Upper lobe of right lung (tissue), 1 donor: ENCODE results near the gene ZFHX3. TPM values are rescaled to one million over a fixed set of nuclear protein-coding genes. Genes with fewer than 3 reads are reported as not detected.
A peak's percentile ranks its signal among the peaks of the same experiment; 100 is the strongest.

Experiments used
- ATAC-seq: fragments of 200-7000 bp; cut with Tn5 transposase; one replicate; pipeline ENCODE4 v1.9.1; 2020; ENCODE audit warnings: mild to moderate bottlenecking, moderate library complexity
- DNase-seq: peaks from one replicate; pipeline ENCODE4 v3.0.0-alpha.2; 2020
- H3K27ac ChIP-seq: fragments of 200-600 bp; one replicate; pipeline ENCODE4 v1.8.0; 2022
- H3K27me3 ChIP-seq: fragments of 200-600 bp; one replicate; pipeline ENCODE4 v1.8.0; 2022; ENCODE audit warnings: mild to moderate bottlenecking
- H3K36me3 ChIP-seq: fragments of 200-600 bp; one replicate; pipeline ENCODE4 v1.8.0; 2022
- H3K4me1 ChIP-seq: fragments of 200-600 bp; one replicate; pipeline ENCODE4 v1.8.0; 2022
- H3K4me3 ChIP-seq: fragments of 200-600 bp; one replicate; pipeline ENCODE4 v1.8.0; 2022; ENCODE audit warnings: mild to moderate bottlenecking
- H3K9me3 ChIP-seq: fragments of 200-600 bp; one replicate; pipeline ENCODE4 v1.8.0; 2022
- CTCF ChIP-seq: fragments of 200-600 bp; IDR thresholded peaks from one replicate; pipeline ENCODE4 v1.8.0; 2022; ENCODE audit warnings: antibody characterized with exemption
- intact Hi-C: fragments of 100-400 bp; cut with DNase I; formaldehyde crosslinking; loops from one replicate; pipeline ENCODE4 v1.11.0; 2022
- total RNA-seq: library from RNA; stranded (reverse); fragmentation: NEBNext Ultra II Directional; extraction: Animal tissue kit (Norgen Biotek cat#: 25700); gene quantifications from one replicate; pipeline ENCODE4 v1.2.1, GENCODE V29; 2021
- donor health status: DM: no; HTN: yes; CAD: no; lungs with severe emphysema.

Gene ZFHX3
- total RNA-seq, 1 donor from 2014 or later, result 29.0 TPM

GRCh38 chr16:72887537-72887936 is 160.4 kb downstream of the ZFHX3 start:
- Histone ChIP-seq H3K4me3 (no peak overlapping the region), H3K27ac (no peak overlapping the region), H3K27me3 (no peaks in the 10 kb centered on the region), H3K4me1 (no peaks in the 10 kb centered on the region), H3K9me3 (no peaks in the 10 kb centered on the region), H3K36me3 (peaks cover 26% of the 10 kb centered on the region)
- no peak for ATAC-seq
- intact Hi-C loops, result no loop called here
- DNase-seq, result no peak
- no peak for TF ChIP-seq CTCF

DNA sequence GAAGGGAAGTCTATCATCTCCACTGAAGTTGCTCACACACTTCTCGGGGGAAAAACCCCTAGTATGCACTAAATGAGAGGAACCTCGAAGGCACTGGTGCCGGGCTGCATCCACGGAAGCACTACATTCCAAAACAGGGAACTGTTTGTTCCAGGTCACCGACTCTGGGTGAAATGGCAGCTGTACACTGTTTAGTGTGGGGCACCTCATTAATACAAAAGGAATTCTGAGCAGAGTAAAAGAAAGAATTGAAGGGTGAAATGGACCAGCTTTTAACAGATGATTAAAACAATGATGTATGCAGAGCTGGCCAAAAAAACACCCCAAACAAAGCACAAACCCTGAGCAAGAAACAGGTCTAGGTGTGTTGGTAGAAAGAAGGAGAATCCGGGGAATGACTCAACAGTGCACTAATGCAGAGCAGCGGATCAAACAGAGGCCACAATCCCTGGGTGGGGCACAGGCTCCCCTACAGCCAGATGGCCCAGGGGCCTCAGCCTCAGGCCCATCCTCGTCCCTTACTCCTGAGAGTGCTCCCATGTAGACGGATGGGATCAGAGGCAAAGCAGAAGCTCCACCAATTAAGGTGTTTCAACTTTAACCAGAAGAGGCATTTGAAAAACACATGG is 161.5 kb downstream of the ZFHX3 start:
- intact Hi-C loops, result no loop called here
- Histone ChIP-seq H3K27ac (no peak overlapping the region), H3K4me1 (no peaks in the 10 kb centered on the region), H3K4me3 (no peak overlapping the region), H3K9me3 (no peaks in the 10 kb centered on the region), H3K36me3 (peaks cover 26% of the 10 kb centered on the region), H3K27me3 (no peaks in the 10 kb centered on the region)
- DNase-seq (no peak), ATAC-seq (no peak)
- no peak for TF ChIP-seq CTCF

- H3K4me3 ChIP-seq, result no peak overlapping the region
- no peaks in the 10 kb centered on the region for H3K9me3 ChIP-seq
- no peak for TF ChIP-seq CTCF
- ATAC-seq (peak; percentile 90), DNase-seq (no peak)
- no peaks in the 10 kb centered on the region for H3K4me1 ChIP-seq
- intact Hi-C loops, result no loop called here
- no peaks in the 10 kb centered on the region for H3K27me3 ChIP-seq
- H3K36me3 ChIP-seq, result peaks cover 26% of the 10 kb centered on the region
- H3K27ac ChIP-seq, result no peak overlapping the region
Observed at GRCh38 chr16:72884573-72884972, 163.4 kb downstream of the ZFHX3 start.

DNA sequence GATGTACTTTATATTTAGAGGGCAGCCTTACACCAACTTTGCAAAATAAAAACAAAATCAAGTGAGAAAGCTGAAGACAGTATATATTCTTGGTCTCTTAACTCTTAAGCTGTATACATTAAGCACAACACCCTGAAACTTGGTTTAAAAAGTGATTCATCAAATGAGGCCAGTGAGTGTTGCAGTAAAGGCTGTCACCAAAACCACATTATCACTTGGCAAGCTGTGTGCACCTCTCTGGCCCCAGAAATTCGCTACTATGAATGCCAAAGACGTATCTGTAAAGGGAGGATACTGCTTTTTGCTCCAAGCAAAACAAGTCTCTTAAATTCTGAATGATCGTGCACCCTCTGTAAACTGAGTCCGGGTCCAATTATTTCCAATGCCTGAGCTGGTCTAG is 163.9 kb downstream of the ZFHX3 start:
- ATAC-seq (no peak), DNase-seq (no peak)
- intact Hi-C loops, result no loop called here
- Histone ChIP-seq H3K9me3 (no peaks in the 10 kb centered on the region), H3K4me3 (no peak overlapping the region), H3K27me3 (no peaks in the 10 kb centered on the region), H3K4me1 (no peaks in the 10 kb centered on the region), H3K27ac (no peak overlapping the region), H3K36me3 (peaks cover 22% of the 10 kb centered on the region)
- no peak for TF ChIP-seq CTCF

DNA sequence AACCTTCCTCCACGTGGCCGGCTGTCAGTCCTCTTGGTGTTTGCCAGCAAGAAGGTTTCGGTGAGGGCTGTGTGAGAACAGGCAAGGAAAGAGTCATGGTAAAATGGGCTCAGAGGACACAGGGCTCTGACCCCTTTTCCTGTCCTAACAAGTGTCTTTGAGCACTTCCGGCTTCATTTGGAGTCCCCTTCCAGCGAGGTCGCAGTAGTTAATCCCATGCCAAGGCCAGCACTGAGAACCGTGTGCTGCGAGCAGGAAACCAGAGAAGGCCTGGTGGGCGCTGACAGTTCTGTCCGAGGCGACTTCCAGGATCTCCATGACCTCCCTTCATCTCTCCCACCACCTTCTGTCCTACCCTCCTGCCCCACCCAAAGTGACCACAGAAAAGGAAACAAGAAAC is 168.1 kb downstream of the ZFHX3 start:
- Histone ChIP-seq H3K27ac (no peak overlapping the region), H3K9me3 (no peaks in the 10 kb centered on the region)
- no peak for TF ChIP-seq CTCF

More for the DNA sequence above, 168.1 kb downstream of the ZFHX3 start:
- peaks cover 33% of the 10 kb centered on the region for H3K4me1 ChIP-seq
- intact Hi-C loops, result no loop called here
- ATAC-seq (no peak), DNase-seq (no peak)
- H3K4me3 ChIP-seq, result no peak overlapping the region
- H3K27me3 ChIP-seq, result no peaks in the 10 kb centered on the region
- no peaks in the 10 kb centered on the region for H3K36me3 ChIP-seq
